AML-193 (cell line): Measurements from ENCODE around the gene ETHE1.

Experiments
- DNase-seq, 2 experiments: peaks; one replicate each; lab custom pipeline; 2025; lab: John Stamatoyannopoulos, UW

Gene ETHE1, protein sequence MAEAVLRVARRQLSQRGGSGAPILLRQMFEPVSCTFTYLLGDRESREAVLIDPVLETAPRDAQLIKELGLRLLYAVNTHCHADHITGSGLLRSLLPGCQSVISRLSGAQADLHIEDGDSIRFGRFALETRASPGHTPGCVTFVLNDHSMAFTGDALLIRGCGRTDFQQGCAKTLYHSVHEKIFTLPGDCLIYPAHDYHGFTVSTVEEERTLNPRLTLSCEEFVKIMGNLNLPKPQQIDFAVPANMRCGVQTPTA

GRCh38 chr19:43526884-43527859 is at the start of gene ETHE1:
ETHE1 (minus strand) TSS chr19:43527201; CDS start chr19:43527177, 24 bp downstream.
- peak; percentile 64 to 68 for DNase-seq

DNA sequence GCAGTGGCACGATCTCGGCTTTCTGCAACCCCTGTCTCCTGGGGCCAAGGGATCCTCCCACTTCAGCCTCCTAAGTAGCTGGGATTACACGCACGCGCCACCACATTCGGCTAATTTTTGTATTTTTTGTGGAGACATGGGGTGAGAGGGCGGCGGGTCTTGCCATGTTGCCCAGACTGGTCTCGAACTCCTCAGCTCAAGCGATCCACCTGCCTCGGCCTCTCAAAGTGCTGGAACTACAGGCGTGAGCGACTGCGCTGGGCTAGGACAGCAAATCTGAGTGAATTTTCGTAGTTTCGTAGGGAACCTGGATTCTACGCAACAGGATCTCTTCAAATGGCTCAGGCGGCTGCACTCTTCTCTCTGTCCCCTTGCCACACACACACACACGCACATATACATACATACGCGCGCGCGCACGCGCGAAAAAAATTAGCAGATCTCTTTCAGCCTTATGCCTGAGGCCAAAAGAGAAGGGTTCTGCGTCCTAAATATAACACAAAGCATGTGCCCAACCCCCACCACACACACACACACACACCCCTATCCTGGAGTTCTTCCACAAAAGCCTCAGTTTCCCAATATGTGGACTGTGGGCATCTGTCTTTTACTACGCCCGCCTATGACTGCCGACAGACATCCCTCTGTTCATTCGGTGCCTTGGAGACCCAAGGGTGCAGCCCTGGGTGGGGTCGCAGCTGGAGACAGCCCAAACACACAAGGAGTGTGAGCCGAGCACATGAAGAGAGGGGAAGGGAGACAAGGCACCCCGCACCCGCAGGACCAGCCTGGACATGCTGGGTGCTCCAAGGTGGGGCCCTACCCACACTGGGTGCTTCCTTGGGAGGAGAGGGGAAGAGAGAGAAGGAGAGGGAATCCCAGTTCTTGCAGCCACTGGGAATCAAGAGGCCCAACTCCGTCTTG is 49.2 kb upstream of the ETHE1 start:
- no peak for DNase-seq

DNA sequence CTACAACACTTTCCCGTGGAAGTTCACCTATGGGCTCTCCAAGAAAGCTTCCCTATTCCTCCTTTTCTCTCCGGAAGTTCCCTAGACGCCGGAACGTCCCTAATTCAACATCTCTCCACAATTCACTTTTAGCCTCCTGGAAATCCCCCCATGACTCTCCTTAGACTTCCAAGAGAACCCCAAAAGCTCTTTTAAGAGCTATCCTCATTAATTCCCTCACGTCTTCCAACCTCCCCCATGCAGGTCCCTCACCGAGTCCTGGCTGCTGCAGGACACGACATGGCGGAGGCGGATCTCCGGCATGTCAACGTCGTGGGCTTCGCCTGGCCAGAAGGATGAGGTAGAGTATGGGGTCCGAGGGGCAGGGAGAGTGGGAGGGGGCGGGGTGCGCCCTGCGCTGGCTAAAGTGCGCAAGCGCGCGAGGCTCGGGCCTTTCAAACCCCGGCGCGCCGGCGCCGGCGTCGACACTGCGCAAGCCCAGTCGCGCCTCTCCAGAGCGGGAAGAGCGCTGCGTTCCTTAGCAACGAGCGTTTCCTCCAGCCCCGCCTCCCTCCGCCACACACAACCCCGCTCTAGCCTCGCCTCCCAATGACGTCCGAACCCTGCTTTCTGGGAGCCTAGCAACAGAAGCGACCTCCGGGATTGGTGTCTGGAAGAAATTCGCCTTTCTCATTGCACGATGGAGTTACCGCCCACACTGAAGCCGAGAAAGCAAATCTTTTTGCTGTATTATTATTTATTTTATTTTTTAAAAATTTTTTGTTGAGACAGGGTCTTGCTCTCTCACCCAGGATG is 48.4 kb upstream of the ETHE1 start, which contains the start of the genes PINLYP and XRCC1:
PINLYP (plus strand) TSS at position 646 of the 795 bp plus-strand sequence. CDS start 1,391 bp downstream, outside the sequence.
XRCC1 (minus strand) TSS at position 372 of the 795 bp plus-strand sequence; CDS start at position 303, 69 bp downstream.
- DNase-seq, result peak; percentile 97 to 98

GRCh38 chr19:43574424-43575155 is 47.6 kb upstream of the ETHE1 start:
- DNase-seq, result no peak

DNA sequence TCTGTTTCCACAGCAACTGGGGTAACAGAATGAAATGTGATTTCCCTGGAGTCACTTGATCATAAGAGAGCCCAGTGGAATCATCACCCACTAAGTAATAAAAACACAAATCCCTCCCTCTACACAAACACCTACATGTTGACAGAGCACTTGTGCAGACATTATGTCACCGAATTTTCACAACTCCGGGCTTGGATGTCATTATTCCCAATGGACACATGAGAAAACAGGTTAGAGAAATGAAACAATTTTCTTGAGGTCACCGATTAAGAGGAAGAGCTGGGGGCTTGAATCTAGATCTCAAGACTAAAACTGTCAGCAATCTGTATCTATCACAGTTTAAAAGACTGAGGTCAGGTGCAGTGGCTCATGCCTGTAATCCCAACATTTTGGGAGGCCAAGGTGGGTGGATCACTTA is 45.2 kb upstream of the ETHE1 start:
- DNase-seq, result no peak

DNA sequence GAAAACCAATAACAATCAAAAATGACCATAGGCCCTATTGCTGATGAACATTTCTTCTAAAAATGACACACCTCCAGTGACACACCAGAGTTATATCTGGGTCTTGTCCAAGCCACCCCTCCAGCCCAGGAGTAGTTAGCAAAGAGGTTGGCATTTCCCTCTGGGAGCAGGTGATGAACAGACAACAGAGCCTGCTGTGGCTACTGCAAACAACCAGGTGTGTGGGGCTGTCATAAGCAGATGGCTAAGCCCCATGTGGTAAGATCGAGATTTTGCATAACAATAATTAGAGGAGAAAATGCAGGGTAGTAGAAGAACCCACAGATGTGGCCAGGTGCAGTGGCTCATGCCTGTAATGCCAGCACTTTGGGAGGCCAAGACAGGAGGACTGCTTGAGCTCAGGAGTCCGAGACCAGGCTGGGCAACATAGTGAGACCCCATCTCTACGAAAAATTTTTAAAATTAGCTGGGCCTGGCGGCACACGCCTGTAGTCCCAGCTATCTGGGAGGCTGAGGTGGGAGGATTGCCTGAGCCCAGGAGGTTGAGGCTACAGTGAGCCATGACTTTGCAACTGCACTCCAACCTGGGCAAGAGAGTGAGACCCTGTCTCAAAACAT is 43.3 kb upstream of the ETHE1 start:
- no peak for DNase-seq

- no peak for DNase-seq
Observed at GRCh38 chr19:43569657-43570056, 42.7 kb upstream of the ETHE1 start.

DNA sequence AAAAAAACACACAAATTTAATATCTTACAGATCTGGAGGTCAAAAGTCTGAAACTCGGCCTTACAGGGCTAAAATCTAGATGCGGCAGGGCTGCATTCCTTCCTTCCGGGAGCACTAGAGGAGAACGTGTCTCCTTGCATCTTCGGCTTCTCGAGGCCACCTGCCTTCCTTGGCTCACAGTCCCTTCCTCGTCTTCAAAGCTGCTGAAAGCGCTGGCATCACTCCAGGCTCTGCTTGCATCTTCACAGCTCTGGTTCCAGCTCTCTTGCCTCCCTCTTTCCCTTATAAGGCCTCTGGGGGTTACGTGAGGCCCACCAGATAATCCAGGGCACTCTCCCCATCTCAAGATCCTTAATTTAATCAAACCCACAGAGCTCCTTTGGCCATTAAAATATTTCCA is 37.8 kb upstream of the ETHE1 start:
- DNase-seq, result no peak

GRCh38 chr19:43563816-43564457 is 36.9 kb upstream of the ETHE1 start:
- DNase-seq, result no peak

GRCh38 chr19:43562698-43563241 is 35.8 kb upstream of the ETHE1 start:
- DNase-seq, result peak; percentile 99

DNA sequence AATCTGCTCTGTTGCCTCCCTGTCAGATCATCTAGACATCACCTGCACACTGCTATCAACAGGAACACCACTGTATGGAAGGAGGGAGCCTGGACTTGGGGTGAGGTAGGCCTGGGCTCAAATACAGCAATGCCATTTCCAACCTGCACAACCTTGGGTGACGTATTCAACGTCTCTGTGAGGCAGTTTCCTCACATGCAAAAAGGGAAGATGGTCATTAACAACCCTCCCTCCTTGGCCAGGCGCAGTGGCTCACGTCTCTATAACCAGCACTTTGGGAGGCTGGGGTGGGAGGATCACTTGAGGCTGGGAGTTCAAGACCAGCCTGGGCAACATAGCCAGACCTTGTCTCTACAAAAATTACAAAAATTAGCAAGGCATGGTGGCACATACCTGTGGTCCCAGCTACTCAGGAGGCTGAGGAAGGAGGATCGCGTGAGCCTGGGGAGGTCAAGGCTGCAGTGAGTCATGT is 35.3 kb upstream of the ETHE1 start:
- no peak for DNase-seq

- no peak for DNase-seq
Observed at GRCh38 chr19:43561139-43561970, 34.4 kb upstream of the ETHE1 start.

DNA sequence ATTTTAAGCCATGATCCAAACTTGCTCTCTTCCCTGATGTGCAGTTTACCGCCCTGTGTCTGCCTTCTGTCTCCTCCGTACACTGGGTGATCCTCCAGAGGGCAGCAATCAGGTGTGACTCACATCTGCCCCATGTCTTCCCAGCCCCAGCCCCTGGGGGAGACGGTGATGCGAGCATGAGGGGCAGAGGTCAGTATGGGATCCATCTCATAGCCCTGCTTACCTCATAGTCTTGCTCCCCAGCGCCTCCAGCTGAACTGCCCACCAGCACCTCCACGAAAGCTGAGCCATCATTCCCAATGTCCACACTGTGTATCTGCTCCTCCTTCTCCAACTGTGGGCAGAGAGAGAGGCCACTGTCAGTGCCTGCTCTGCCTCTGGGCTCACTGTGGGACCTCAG is 33.7 kb upstream of the ETHE1 start:
- no peak for DNase-seq

DNA sequence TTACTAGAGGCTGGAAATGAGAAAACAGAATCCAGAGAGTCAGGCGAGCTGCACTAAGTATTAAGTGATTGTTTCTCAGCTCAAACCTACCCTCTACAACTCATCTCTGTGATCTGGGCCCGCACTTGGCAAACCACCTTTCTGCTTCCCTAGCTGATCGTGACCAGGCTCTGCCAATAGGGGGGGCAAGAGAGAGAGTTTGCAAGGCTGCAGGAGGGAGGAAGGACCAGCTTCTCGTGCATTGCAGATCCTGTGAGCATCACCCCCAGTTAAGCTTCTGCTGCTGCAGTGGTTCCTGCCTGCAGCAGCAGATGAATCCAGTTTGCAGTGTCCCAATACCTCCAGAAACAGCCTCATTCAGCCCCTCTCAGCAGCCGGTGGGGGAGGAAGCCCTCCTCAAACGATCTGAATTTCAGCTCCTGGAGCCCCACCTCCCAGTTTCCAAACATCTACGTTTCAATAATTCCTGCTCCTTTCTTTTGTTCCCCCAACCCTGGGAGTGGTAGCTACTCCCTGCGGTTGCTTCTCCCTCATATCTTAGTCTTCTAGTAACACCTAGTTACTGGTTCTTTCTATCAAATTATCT is 28.3 kb upstream of the ETHE1 start:
- peak; percentile 61 to 75 for DNase-seq

- no peak for DNase-seq
Observed at GRCh38 chr19:43554317-43554895, 27.4 kb upstream of the ETHE1 start.

GRCh38 chr19:43553656-43554055 is 26.7 kb upstream of the ETHE1 start:
- no peak for DNase-seq

DNA sequence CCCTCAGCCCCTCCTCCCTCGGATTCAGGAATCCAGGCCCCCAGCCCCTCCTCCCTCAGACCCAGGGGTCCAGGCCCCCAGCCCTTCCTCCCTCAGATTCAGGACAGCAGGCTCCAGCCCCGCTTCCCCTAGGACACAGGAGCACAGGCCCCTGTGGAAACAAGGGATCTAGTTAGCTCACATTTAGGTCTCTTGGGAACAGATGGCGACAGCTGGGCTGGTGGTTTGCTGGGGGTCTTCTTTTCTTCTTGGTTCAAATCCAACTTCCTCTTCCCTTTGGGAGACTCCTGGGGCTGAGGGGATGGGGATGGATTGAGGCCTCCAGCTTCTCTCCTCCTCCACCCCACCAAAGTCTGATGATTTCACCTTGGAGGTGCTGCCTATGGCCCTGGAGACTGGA is 25.6 kb upstream of the ETHE1 start:
- DNase-seq, result no peak
